IMR-90 (cell line): ENCODE results near the gene SNED1. TPM values are rescaled to one million over a fixed set of nuclear protein-coding genes. Genes with fewer than 3 reads are reported as not detected.
A peak's percentile ranks its signal among the peaks of the same experiment; 100 is the strongest.

Experiments
- ATAC-seq: fragments of 200-7000 bp; cut with Tn5 transposase; 2 replicates; pipeline ENCODE4 v1.9.1; 2020; ENCODE audit warnings: low read depth, mild to moderate bottlenecking, moderate library complexity
- BruUV-seq: library from RNA; stranded (reverse); fragments of 400-500 nt; replicated peaks from 2 replicates; lab custom pipeline; 2021; lab: Mats Ljungman, UMichigan
- CTCF ChIA-PET: fragments of 300-600 bp; formaldehyde crosslinking; extraction: SDS; loops from one replicate; lab custom pipeline; 2021; ENCODE audit warnings: antibody characterized with exemption; lab: Yijun Ruan, JAX
- POLR2A ChIA-PET: fragments of 300-600 bp; sonication (Branson Sonifier 250); formaldehyde crosslinking; loops from one replicate; lab custom pipeline; 2022; ENCODE audit warnings: antibody characterized with exemption; ENCODE audit not compliant: unreplicated experiment; lab: Charles Lee
- DNase-seq: peaks from one replicate; pipeline ENCODE4 v3.0.0; 2013
- H2AFZ ChIP-seq: replicated peaks from 2 replicates; pipeline ENCODE3; 2013; ENCODE audit warnings: low read length, mild to moderate bottlenecking; ENCODE audit not compliant: poor library complexity
- H2AK5ac ChIP-seq: 2 replicates; pipeline ENCODE4 v1.6.1; 2013; ENCODE audit warnings: low read depth, low read length, inconsistent platforms
- H2AK9ac ChIP-seq: replicated peaks from 2 replicates; pipeline ENCODE3; 2013; ENCODE audit warnings: mild to moderate bottlenecking, low read depth, low read length, moderate library complexity; ENCODE audit not compliant: poor library complexity
- H2BK120ac ChIP-seq: 2 replicates; pipeline ENCODE4 v1.6.1; 2013; ENCODE audit warnings: low read depth, low read length, inconsistent platforms
- H2BK15ac ChIP-seq: 3 replicates; pipeline ENCODE4 v1.6.1; 2013; ENCODE audit warnings: low read depth, low read length, inconsistent platforms
- H2BK20ac ChIP-seq: 2 replicates; pipeline ENCODE4 v1.6.1; 2013; ENCODE audit warnings: low read depth, mild to moderate bottlenecking, inconsistent platforms, low read length, moderate library complexity
- H2BK5ac ChIP-seq: 2 replicates; pipeline ENCODE4 v1.6.1; 2013; ENCODE audit warnings: mild to moderate bottlenecking, low read depth, low read length, inconsistent platforms; ENCODE audit not compliant: poor library complexity, severe bottlenecking
- H3K14ac ChIP-seq: replicated peaks from 2 replicates; pipeline ENCODE4 v1.6.1; 2013; ENCODE audit warnings: low read depth, low read length, inconsistent platforms
- H3K18ac ChIP-seq: 2 replicates; pipeline ENCODE4 v1.6.1; 2013; ENCODE audit warnings: low read depth, low read length, control low read depth
- H3K23ac ChIP-seq: 2 replicates; pipeline ENCODE4 v1.6.1; 2013; ENCODE audit warnings: low read depth, low read length, inconsistent platforms
- H3K27ac ChIP-seq: 2 replicates; pipeline ENCODE4 v1.5.1; 2013; ENCODE audit warnings: mild to moderate bottlenecking, control low read depth, low read length; ENCODE audit not compliant: insufficient read depth
- H3K27me3 ChIP-seq: 2 replicates; pipeline ENCODE4 v1.6.1; 2013; ENCODE audit warnings: low read length; ENCODE audit not compliant: control insufficient read depth, insufficient read depth
- H3K36me3 ChIP-seq: 2 replicates; pipeline ENCODE4 v1.6.1; 2013; ENCODE audit warnings: low read length, mixed read lengths; ENCODE audit not compliant: control insufficient read depth, insufficient read depth
- H3K4ac ChIP-seq: 2 replicates; pipeline ENCODE4 v1.6.1; 2013; ENCODE audit warnings: low read depth, low read length, inconsistent platforms
- H3K4me1 ChIP-seq: 2 replicates; pipeline ENCODE4 v1.6.1; 2013; ENCODE audit warnings: low read length, mixed read lengths; ENCODE audit not compliant: control insufficient read depth, insufficient read depth
- H3K4me2 ChIP-seq: 2 replicates; pipeline ENCODE4 v1.6.1; 2013; ENCODE audit warnings: low read depth, mild to moderate bottlenecking, control low read depth, low read length, moderate library complexity
- H3K4me3 ChIP-seq: 2 replicates; pipeline ENCODE4 v1.5.1; 2013; ENCODE audit warnings: low read depth, mild to moderate bottlenecking, control low read depth, low read length, moderate library complexity; ENCODE audit not compliant: insufficient read depth
- H3K56ac ChIP-seq: 2 replicates; pipeline ENCODE4 v1.6.1; 2013; ENCODE audit warnings: low read length, inconsistent platforms; ENCODE audit not compliant: insufficient read depth; ENCODE audit errors: extremely low read depth
- H3K79me1 ChIP-seq, 2 experiments: 2 replicates each; pipeline ENCODE4 v1.6.1; 2013; ENCODE audit warnings: low read length in 2 of 2, inconsistent platforms in 1 of 2, low read depth in 1 of 2
- H3K9ac ChIP-seq: 2 replicates; pipeline ENCODE4 v1.6.1; 2013; ENCODE audit warnings: low read depth, low read length, control low read depth
- H3K9me1 ChIP-seq: 2 replicates; pipeline ENCODE4 v1.6.1; 2013; ENCODE audit warnings: low read length, inconsistent platforms; ENCODE audit not compliant: insufficient read depth
- H3K9me3 ChIP-seq: 2 replicates; pipeline ENCODE4 v1.6.1; 2013; ENCODE audit warnings: low read length; ENCODE audit not compliant: control insufficient read depth, insufficient read depth
- H4K20me1 ChIP-seq: 2 replicates; pipeline ENCODE4 v1.6.1; 2013; ENCODE audit warnings: low read length, inconsistent platforms; ENCODE audit not compliant: insufficient read depth
- H4K5ac ChIP-seq: 2 replicates; pipeline ENCODE4 v1.6.1; 2013; ENCODE audit warnings: mild to moderate bottlenecking, low read depth, low read length, control low read depth
- H4K8ac ChIP-seq, 2 experiments: 2 replicates each; pipeline ENCODE4 v1.6.1; 2013; ENCODE audit warnings: low read depth in 2 of 2, low read length in 2 of 2, control low read depth in 1 of 2, inconsistent platforms in 1 of 2
- H4K91ac ChIP-seq: 2 replicates; pipeline ENCODE4 v1.6.1; 2013; ENCODE audit warnings: low read depth, low read length, inconsistent platforms; ENCODE audit not compliant: insufficient read depth
- BHLHE40 ChIP-seq: fragments of 150-350 bp; IDR thresholded peaks from 2 replicates; pipeline ENCODE4 v1.6.1; 2016; ENCODE audit warnings: mild to moderate bottlenecking, low read depth, low read length
- CEBPB ChIP-seq: IDR thresholded peaks from 2 replicates; pipeline ENCODE4 v1.6.1; 2012; ENCODE audit warnings: low read depth, low read length, improper control_type of control experiment
- CHD1 ChIP-seq: IDR thresholded peaks from 2 replicates; pipeline ENCODE4 v1.6.1; 2012; ENCODE audit warnings: low read depth, low read length, improper control_type of control experiment
- CTCF ChIP-seq: conservative IDR thresholded peaks from 2 replicates; pipeline ENCODE4 v1.5.1; 2012; ENCODE audit warnings: mild to moderate bottlenecking, low read depth, low read length, improper control_type of control experiment
- FOS ChIP-seq: fragments of 150-350 bp; IDR thresholded peaks from 2 replicates; pipeline ENCODE4 v1.6.1; 2016; ENCODE audit warnings: low read depth, low read length
- MAFK ChIP-seq: IDR thresholded peaks from 2 replicates; pipeline ENCODE4 v1.6.1; 2012; ENCODE audit warnings: low read depth, low read length, improper control_type of control experiment
- MAZ ChIP-seq: IDR thresholded peaks from 2 replicates; pipeline ENCODE4 v1.6.1; 2012; ENCODE audit warnings: low read depth, mild to moderate bottlenecking, low read length, improper control_type of control experiment, moderate library complexity, borderline replicate concordance
- MXI1 ChIP-seq: IDR thresholded peaks from 2 replicates; pipeline ENCODE4 v1.6.1; 2012; ENCODE audit warnings: low read depth, mild to moderate bottlenecking, low read length, moderate library complexity, borderline replicate concordance
- NFE2L2 ChIP-seq: fragments of 150-350 bp; IDR thresholded peaks from 2 replicates; pipeline ENCODE4 v1.6.1; 2016; ENCODE audit warnings: low read depth, mild to moderate bottlenecking, low read length
- POLR2A ChIP-seq: IDR thresholded peaks from 2 replicates; pipeline ENCODE4 v1.6.1; 2012; ENCODE audit warnings: mild to moderate bottlenecking, low read depth, low read length
- RAD21 ChIP-seq: IDR thresholded peaks from 2 replicates; pipeline ENCODE4 v1.6.1; 2012; ENCODE audit warnings: low read length, improper control_type of control experiment
- RCOR1 ChIP-seq: IDR thresholded peaks from 2 replicates; pipeline ENCODE4 v1.6.1; 2012; ENCODE audit warnings: mild to moderate bottlenecking, low read length, improper control_type of control experiment; ENCODE audit not compliant: insufficient replicate concordance
- RFX5 ChIP-seq: IDR thresholded peaks from 2 replicates; pipeline ENCODE4 v1.8.0; 2012; ENCODE audit warnings: low read depth, mild to moderate bottlenecking, low read length, moderate library complexity
- SMC3 ChIP-seq: fragments of 150-350 bp; IDR thresholded peaks from 2 replicates; pipeline ENCODE4 v1.6.1; 2016; ENCODE audit warnings: low read depth, mild to moderate bottlenecking, antibody characterized with exemption, low read length, moderate library complexity
- WGBS, 2 experiments: methylation state at CpG; one replicate each; pipeline versions ENCODE4 v1.1.5 to v1.1.7; 2013; ENCODE audit warnings: missing lambda C conversion rate in 2 of 2; ENCODE audit not compliant: insufficient read length in 1 of 2; ENCODE audit errors: extremely low coverage in 2 of 2; 5-methylcytosine and 5-hydroxymethylcytosine counted together
- dilution Hi-C: fragments of 300-500 bp; cut with HindIII; formaldehyde crosslinking; loops from one replicate; pipeline ENCODE4 v1.14.3; 2018; ENCODE audit warnings: low sequenced_read_pairs; ENCODE audit not compliant: unreplicated experiment
- in situ Hi-C: fragments of 300-500 bp; cut with MboI; formaldehyde crosslinking; loops from 3 replicates; pipeline ENCODE4 v1.14.3; 2019; ENCODE audit warnings: low sequenced_read_pairs, inconsistent platforms, mixed read lengths
- intact Hi-C: fragments of 100-400 bp; cut with micrococcal nuclease; formaldehyde crosslinking; loops from 2 replicates; pipeline ENCODE4 v1.10.0; 2022
- polyA plus RNA-seq, 3 experiments: library from polyadenylated mRNA; depleted of rRNA; stranded (reverse); fragments of >200 nt; gene quantifications; 2 replicates each; pipeline ENCODE4 v1.2.3, GENCODE V29; 2012; ENCODE audit warnings: low replicate concordance in 1 of 3
- total RNA-seq: library from RNA; depleted of rRNA; stranded (reverse); fragments of >200 nt; gene quantifications from 2 replicates; pipeline ENCODE4 v1.2.3, GENCODE V29; 2012
- TF ChIP-seq, protein P1 (sequence below): fragments of 150-350 bp; IDR thresholded peaks from 2 replicates; pipeline ENCODE4 v1.6.1; 2017; ENCODE audit warnings: mild to moderate bottlenecking, antibody characterized with exemption, low read length, low read depth

Gene SNED1
- total and polyA plus RNA-seq, 2 of the 4 experiments (the other 2 are of a cell fraction), result 1.1 to 3.4 TPM

DNA sequence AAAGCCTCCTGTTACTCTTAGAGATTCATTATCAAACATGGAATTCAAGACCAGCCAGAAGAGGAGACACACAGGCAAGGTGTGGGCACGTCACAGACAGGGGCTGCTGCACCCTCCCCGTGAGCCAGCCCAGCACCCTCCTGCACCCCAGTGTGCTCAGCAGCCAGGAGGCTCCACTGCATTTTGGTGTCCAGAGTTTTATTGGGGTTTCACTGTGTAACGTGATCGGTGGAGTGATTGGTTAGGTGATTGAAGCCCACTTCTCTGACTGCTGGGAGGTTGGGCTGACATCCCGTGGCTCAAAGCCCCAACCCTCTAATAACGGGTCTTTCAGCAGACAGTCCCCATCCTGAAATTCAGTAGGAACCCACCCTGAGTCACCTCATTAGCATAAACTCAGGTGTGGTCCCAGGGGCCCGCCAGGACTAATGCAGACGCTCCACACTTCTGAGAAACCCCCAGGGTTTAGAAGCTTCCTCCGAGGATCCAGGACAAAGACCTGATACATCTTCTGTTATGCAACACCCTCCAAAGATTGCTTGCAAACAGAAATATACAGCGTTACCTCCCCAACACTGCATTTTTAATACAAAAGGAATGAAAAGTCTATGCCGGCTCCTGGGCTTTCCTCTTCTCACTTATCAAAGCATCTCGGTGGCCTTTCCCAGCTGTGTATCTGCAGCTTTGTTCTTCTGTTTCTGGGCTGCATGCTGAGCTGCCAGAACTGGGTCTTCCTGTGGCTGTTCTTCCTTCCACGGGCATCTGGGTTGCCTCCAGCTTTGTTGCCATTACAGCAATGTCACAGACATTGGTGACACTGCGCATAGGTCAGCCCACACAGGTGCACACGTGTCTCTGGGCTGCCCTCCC is 43.7 kb upstream of the SNED1 start:
- no peak for DNase-seq
- Histone ChIP-seq H3K4me1 (peaks cover 6% of the 10 kb centered on the region; the same call in 1 of the 2 replicates), H3K18ac (no peak overlapping the region), H2BK120ac (no peak overlapping the region), H3K4me2 (no peak overlapping the region), H2BK20ac (no peak overlapping the region), H2BK5ac (no peak overlapping the region), H3K9me3 (no peaks in the 10 kb centered on the region), H2BK15ac (no peak overlapping the region), H3K9ac (no peak overlapping the region), H4K91ac (no peak overlapping the region), H3K27me3 (peaks cover 36% of the 10 kb centered on the region; the same call in 1 of the 2 replicates), H3K4ac (no peak overlapping the region), H3K23ac (no peak overlapping the region), H3K9me1 (no peaks in the 10 kb centered on the region), H2AK9ac (no peak overlapping the region), H4K20me1 (no peaks in the 10 kb centered on the region), H2AK5ac (no peak overlapping the region), H2AFZ (no peak overlapping the region), H3K27ac (no peak overlapping the region), H3K36me3 (no peaks in the 10 kb centered on the region), H4K5ac (no peak overlapping the region), H4K8ac (no peak overlapping the region), H3K56ac (no peak overlapping the region), H3K4me3 (no peak overlapping the region), H3K14ac (no peak overlapping the region), H3K79me1 (no peaks in the 10 kb centered on the region)
- POLR2A ChIA-PET, result no interaction called here
- intact Hi-C loops, result no loop called here
- no TSS peak for BruUV-seq
- 0 out of 2 replicates have a peak, but pooled peaks have one; percentile 12 for ATAC-seq
- CTCF ChIA-PET, result no interaction called here
- in situ Hi-C loops, result no loop called here
- 50% methylated on average over 6 of the region's 15 CpGs; no CpG with 5 or more reads in 1 of the 2 experiments for WGBS, 2 experiments
- dilution Hi-C loops, result no loop called here
- TF ChIP-seq MAZ (no peak), RAD21 (no peak), CHD1 (no peak), RCOR1 (no peak), SMC3 (no peak), FOS (no peak), RFX5 (no peak), MXI1 (no peak), CTCF (no peak), MAFK (no peak), POLR2A (no peak), BHLHE40 (no peak), CEBPB (no peak), NFE2L2 (no peak)
- TF ChIP-seq, protein P1, sequence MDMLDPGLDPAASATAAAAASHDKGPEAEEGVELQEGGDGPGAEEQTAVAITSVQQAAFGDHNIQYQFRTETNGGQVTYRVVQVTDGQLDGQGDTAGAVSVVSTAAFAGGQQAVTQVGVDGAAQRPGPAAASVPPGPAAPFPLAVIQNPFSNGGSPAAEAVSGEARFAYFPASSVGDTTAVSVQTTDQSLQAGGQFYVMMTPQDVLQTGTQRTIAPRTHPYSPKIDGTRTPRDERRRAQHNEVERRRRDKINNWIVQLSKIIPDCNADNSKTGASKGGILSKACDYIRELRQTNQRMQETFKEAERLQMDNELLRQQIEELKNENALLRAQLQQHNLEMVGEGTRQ, result no peak
